ENCODE data around the gene PARD3B.

GRCh38 chr2:204718607-204719006 lies 173.3 kb downstream of the PARD3B start:
- TF ChIP-seq CTCF (IDR thresholded peaks at IDR 0.05) (no peak), EP300 (IDR thresholded peaks at IDR 0.05) (no peak)

All from stomach (tissue), 4 donors.